OCI-LY7 (cell line): ENCODE measurements around the gene RUNX1.

Source experiments
- EZH2phosphoT487 ChIP-seq: fragments of 200-600 bp; sonication (generic); IDR thresholded peaks from 2 replicates; pipeline ENCODE4 v1.6.1; 2018; ENCODE audit warnings: low read depth, borderline replicate concordance, mild to moderate bottlenecking, mixed run types, antibody characterized with exemption, low read length, moderate library complexity, mixed read lengths
- TF ChIP-seq, protein P1 (sequence below): fragments of 200-600 bp; sonication (generic); conservative IDR thresholded peaks from 2 replicates; pipeline ENCODE4 v1.5.1; 2014; ENCODE audit warnings: mild to moderate bottlenecking, antibody characterized with exemption, low read length, moderate library complexity, mixed read lengths

DNA sequence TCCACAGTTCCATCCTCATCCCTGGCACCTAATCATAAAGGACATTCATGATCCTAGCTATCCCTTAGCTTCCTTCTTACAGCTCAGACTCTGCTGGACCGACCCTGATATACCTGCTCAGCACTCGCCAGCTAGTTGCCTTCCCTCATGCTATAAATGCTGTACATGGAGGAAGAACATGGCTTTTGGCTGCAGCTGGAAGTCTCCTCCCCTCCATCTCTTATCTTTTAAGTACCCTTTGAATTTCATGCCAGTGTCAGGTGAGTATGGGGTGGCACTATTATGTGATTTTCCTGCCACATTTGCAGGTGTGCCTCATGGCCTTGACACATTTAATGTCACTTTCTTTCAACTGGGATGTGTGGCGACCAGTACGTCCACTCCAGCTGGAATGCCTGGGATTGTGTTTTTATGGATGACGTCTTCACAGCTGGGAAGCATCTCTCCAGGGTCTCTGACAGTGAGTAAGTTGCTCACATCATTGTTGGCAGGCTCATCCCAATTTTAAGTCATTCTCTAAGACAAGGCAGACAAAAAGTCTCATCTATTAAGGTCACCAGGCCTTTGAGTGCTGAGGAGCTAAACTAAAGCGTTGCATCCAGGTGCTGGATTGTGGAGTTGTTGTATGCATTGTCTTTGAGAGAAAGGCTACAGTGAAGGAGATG lies 43.4 kb downstream of the RUNX1 start:
- TF ChIP-seq, protein P1, sequence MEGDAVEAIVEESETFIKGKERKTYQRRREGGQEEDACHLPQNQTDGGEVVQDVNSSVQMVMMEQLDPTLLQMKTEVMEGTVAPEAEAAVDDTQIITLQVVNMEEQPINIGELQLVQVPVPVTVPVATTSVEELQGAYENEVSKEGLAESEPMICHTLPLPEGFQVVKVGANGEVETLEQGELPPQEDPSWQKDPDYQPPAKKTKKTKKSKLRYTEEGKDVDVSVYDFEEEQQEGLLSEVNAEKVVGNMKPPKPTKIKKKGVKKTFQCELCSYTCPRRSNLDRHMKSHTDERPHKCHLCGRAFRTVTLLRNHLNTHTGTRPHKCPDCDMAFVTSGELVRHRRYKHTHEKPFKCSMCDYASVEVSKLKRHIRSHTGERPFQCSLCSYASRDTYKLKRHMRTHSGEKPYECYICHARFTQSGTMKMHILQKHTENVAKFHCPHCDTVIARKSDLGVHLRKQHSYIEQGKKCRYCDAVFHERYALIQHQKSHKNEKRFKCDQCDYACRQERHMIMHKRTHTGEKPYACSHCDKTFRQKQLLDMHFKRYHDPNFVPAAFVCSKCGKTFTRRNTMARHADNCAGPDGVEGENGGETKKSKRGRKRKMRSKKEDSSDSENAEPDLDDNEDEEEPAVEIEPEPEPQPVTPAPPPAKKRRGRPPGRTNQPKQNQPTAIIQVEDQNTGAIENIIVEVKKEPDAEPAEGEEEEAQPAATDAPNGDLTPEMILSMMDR = no peak
- no peak for TF ChIP-seq EZH2phosphoT487
